GM08714 (cell line): Measurements from ENCODE around the gene COL15A1.

Source experiments
- H3K4me3 ChIP-seq: fragments of 200-500 bp; sonication (Bioruptor generic); 2 replicates; pipeline ENCODE4 v1.5.1; 2014; ENCODE audit warnings: mild to moderate bottlenecking, low read length, inconsistent platforms
- ZNF274 ChIP-seq: IDR thresholded peaks from 2 replicates; pipeline ENCODE4 v1.6.1; 2012; ENCODE audit warnings: mild to moderate bottlenecking, low read depth, low read length

Gene COL15A1

DNA sequence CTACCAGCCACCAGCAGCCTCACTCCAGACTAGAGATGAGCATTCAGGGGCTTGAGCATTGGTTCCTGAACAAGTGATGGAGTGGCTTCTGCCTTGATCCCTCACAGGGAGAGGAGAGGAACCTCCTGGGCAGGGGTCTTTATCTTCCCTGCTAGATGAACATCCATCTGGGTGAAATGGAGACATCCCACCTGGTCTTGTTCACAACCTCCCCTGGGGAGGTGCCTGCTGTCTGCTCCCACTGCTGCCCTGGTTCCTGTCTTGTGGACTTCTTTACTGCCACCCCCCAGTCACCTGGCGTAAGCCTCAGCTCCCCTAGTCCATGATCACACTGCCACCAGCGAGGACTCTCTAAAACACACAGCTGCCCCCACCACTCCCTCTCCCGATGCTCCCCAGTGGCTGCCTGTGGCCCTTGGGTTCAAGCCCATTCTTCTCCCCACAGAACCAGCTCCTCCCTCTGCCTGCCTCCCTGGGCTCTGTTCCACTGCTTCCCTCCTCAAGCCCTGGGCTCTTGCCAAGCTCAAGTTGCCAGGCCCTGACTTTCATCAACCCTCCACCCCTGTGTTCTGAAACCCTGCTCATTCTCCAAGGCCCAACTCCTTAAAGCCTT is 51.5 kb downstream of the COL15A1 start:
- no peak for TF ChIP-seq ZNF274
- H3K4me3 ChIP-seq: no peak overlapping the region

- no peak for TF ChIP-seq ZNF274
These were observed 52.3 kb downstream of the COL15A1 start for GRCh38 chr9:98995971-98996504.

DNA sequence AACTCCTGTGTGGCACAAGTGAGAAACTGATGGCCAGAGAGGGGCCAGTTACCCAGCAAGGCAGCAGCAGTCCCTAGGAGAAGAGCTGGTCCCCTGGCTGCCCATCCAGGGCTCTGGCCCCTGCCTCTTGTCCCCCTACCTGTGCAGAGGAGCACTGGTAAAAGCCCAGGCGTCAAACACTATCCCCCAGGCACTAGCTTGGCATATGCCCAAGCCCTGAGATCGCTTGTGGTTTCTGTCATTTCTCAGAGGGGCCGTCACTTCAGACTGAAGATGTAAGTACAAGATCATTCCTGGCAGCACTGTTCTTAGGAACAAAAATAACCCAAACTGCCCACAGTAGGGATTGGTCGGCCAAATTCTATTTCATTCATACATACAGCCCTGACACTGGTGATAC is 53.9 kb downstream of the COL15A1 start:
- no peak overlapping the region for H3K4me3 ChIP-seq
- no peak for TF ChIP-seq ZNF274

More at GRCh38 chr9:98995971-98996504, 52.3 kb downstream of the COL15A1 start:
- no peak overlapping the region for H3K4me3 ChIP-seq

- H3K4me3 ChIP-seq: no peak overlapping the region
- no peak for TF ChIP-seq ZNF274
These were observed 54.9 kb downstream of the COL15A1 start for GRCh38 chr9:98998441-98999151.

DNA sequence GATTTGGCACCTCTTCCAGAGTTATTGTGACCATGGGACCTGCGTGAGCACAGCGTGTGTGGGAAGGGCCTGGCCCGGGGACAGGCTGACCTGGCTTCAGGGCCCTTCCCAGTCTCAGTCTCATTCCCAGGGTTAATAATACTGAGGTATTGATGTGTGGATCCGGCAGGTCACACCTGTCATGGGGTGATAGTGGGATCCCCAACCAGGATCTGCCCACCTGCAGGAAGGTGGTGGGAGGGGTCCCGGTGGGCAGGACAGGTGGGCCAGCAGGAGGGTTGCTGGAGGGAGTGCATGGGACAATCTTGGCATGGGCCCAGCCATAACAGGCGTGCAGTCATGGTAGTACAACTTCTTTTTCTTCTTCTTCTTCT is 55.4 kb downstream of the COL15A1 start:
- no peak for TF ChIP-seq ZNF274
- H3K4me3 ChIP-seq: no peak overlapping the region

- no peak overlapping the region for H3K4me3 ChIP-seq
- TF ChIP-seq ZNF274: no peak
These were observed 57.0 kb downstream of the COL15A1 start for GRCh38 chr9:99000476-99001395.

DNA sequence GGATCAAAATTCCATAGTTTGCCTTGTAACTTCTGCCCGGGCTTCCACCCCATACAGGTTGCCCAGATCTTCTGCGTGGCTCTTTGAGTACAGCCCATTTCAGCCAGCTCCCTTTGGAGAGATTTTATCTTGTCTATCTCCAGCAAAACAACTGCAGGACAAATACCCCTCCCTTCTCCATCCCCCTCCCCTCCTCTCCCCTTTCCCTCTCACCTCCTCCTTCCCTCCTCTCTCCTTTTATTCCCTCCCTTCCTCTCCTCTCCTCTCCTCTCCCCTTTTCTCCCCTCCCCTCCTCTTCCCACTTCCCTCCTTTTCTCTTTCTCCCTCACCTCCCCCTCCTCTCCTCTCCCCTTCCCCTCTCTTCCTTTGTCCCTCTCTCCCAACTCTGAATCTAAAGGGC is 58.2 kb downstream of the COL15A1 start:
- no peak for TF ChIP-seq ZNF274
- no peak overlapping the region for H3K4me3 ChIP-seq

DNA sequence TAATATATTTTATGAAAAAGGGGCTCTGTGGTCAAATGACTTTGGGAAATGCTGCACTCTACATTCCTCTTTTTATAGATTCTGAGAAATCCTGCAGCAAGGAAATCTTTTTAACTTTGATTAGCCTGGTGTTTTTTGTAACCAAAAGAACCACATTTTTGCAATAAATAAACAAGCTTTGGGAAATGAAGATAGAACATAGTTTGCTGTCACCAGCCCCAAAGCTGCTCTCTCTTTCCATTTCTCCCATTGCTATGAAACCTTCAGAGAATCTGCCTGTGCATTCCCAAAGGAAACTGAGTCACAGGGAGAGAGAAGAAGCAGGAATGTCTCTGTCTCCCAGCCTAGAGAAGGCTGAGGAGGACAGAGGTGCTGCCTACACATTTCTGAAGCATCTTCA is 59.0 kb downstream of the COL15A1 start:
- no peak overlapping the region for H3K4me3 ChIP-seq
- no peak for TF ChIP-seq ZNF274

- no peak overlapping the region for H3K4me3 ChIP-seq
- no peak for TF ChIP-seq ZNF274
These were observed 59.6 kb downstream of the COL15A1 start for GRCh38 chr9:99003308-99003707.

DNA sequence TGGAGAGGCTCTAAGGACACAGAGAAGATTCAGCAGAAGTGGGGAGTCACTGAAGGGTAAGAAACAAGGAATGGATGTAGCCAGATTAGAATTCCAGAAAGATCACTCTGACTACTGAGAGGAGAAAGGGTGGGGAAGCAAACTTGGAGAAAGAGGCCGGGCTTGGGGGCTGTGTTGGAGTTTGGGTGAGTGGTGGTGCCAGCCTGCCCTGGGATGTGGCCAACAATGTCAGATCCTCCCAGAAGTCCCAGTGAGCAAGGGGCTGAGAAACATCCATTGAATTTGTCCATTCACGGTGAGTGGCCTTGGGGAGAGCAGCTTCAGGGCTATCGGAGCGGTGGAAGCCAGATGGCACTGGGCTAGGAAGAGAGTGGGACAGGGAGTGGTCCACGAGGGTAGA is 60.4 kb downstream of the COL15A1 start:
- TF ChIP-seq ZNF274: no peak
- H3K4me3 ChIP-seq: no peak overlapping the region

GRCh38 chr9:99004717-99005460 is 61.2 kb downstream of the COL15A1 start:
- TF ChIP-seq ZNF274: no peak
- H3K4me3 ChIP-seq: no peak overlapping the region

DNA sequence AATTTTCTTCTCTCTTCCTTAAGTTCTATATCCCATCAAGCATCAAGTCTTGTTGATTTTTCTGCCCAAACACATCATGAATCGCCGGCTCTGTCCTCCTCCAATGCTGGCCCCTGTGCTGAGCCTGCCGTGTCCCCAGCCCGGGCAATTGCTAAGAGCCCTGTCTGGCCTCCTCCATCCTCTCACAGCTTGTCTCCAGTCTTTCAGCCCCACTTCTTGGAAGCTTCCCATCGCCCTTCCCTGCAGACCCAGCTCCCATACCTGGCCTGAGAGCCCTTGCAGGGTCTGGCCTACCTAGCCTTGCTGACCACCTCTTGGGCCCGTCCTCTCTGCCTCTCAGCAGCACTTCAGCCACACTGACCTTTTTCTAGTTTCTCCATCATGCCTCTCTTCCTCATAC is 61.9 kb downstream of the COL15A1 start:
- TF ChIP-seq ZNF274: no peak
- H3K4me3 ChIP-seq: no peak overlapping the region

DNA sequence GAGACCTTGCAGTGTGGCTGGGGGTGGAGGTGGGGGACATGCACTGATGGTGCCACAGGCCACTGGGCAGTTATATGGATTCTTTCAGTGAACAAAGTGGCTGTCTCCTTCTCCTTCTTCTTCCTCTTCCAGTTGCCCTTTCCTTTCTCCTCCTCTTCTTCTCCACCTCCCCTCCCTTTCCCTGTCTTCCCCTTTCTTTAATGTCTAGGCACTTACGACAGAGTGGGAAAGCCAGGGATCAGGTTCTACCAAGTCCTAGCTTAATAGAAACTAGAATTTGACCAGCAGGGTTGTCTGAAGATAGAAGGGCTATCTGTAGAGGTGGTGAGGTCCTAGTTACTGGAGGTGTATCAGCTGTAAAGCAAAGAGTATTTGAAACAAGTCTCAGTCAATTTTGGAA is 62.8 kb downstream of the COL15A1 start:
- H3K4me3 ChIP-seq: no peak overlapping the region
- TF ChIP-seq ZNF274: no peak

- no peak overlapping the region for H3K4me3 ChIP-seq
- no peak for TF ChIP-seq ZNF274
These were observed 63.3 kb downstream of the COL15A1 start for GRCh38 chr9:99006979-99007378.
